ENCODE data around the gene RHBDF1.

DNA sequence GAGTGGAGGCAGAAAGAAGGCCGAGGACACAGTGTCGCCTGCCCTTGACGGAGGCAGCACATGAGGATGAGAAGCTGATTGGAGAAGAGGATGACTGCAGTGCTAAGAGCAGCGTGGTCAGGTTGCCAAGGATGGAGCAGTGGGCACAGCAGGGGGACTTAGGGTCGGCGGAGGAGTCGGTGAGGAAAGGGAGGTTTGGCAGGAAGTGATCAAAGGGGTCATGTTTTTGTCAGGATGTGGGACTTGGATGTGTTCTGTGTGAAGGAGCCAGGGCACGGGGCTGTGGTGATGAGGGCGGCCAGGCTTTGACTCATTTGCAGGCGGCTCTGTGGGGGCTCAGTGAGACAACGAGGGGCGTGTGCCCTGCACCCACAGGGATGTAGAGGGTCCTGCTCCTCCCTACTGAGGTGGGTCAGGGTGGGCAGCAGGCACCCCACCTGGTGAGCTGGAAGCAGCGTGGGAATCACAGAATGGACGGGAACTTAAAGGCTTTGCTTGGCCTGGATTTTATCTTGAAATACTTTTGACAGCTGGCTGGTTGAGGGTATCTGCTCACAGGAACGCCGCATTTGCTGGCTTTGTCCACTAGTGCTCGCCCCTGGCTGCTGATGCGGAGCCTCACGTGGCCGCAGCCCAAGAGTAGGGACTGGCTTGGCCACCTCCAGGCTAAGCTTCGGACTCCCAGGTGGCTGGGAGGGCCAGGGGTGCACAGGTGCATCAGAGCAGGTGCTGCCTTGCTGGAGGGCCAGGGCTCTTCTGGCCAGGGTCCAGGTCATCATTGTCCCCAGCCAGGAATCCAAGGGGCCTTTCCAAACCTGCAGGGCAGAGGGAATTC is 11.6 kb upstream of the RHBDF1 start:
- TF ChIP-seq, protein P1, sequence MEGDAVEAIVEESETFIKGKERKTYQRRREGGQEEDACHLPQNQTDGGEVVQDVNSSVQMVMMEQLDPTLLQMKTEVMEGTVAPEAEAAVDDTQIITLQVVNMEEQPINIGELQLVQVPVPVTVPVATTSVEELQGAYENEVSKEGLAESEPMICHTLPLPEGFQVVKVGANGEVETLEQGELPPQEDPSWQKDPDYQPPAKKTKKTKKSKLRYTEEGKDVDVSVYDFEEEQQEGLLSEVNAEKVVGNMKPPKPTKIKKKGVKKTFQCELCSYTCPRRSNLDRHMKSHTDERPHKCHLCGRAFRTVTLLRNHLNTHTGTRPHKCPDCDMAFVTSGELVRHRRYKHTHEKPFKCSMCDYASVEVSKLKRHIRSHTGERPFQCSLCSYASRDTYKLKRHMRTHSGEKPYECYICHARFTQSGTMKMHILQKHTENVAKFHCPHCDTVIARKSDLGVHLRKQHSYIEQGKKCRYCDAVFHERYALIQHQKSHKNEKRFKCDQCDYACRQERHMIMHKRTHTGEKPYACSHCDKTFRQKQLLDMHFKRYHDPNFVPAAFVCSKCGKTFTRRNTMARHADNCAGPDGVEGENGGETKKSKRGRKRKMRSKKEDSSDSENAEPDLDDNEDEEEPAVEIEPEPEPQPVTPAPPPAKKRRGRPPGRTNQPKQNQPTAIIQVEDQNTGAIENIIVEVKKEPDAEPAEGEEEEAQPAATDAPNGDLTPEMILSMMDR (conservative IDR thresholded peaks at IDR 0.05; ENCODE audit: low read depth, low read length): no peak
- no peak for TF ChIP-seq EZH2 (IDR thresholded peaks at IDR 0.05; ENCODE audit: borderline replicate concordance, low read depth, low read length, poor library complexity, severe bottlenecking)
